ENCODE data around the gene SAMD11. TPM values are rescaled to one million over a fixed set of nuclear protein-coding genes. Genes with fewer than 3 reads are reported as not detected.

The SAMD11 gene
- polyA plus RNA-seq, 1 of the 3 experiments (the other 2 are of a cell fraction), result 2.1 TPM

- ChIA-PET CTCF (interaction anchor here (1.4 kb wide), 1 partner anchor 16 kb away, joined by 4 read pairs; no protein-coding TSS in a partner anchor), POLR2A (no interaction called here)
- no peak for DNase-seq
- TF ChIP-seq MEF2A (IDR thresholded peaks at IDR 0.05; ENCODE audit: borderline replicate concordance, low read depth), result no peak
- no peak for TF ChIP-seq IRF3 (IDR thresholded peaks at IDR 0.05; ENCODE audit: low read depth, low read length)
- TF ChIP-seq RXRA (IDR thresholded peaks at IDR 0.05; ENCODE audit: borderline replicate concordance, low read depth), result no peak
- TF ChIP-seq FOSL2 (IDR thresholded peaks at IDR 0.05; ENCODE audit: borderline replicate concordance, low read depth), result no peak
- TF ChIP-seq, protein P1, sequence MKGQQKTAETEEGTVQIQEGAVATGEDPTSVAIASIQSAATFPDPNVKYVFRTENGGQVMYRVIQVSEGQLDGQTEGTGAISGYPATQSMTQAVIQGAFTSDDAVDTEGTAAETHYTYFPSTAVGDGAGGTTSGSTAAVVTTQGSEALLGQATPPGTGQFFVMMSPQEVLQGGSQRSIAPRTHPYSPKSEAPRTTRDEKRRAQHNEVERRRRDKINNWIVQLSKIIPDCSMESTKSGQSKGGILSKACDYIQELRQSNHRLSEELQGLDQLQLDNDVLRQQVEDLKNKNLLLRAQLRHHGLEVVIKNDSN (IDR thresholded peaks at IDR 0.05; ENCODE audit: borderline replicate concordance, low read depth), result no peak
- TF ChIP-seq GABPA (IDR thresholded peaks at IDR 0.05; ENCODE audit: low read depth), result no peak
- TF ChIP-seq TAF1 (IDR thresholded peaks at IDR 0.05; ENCODE audit: borderline replicate concordance, low read depth, low read length), result no peak
- TF ChIP-seq, protein P2, sequence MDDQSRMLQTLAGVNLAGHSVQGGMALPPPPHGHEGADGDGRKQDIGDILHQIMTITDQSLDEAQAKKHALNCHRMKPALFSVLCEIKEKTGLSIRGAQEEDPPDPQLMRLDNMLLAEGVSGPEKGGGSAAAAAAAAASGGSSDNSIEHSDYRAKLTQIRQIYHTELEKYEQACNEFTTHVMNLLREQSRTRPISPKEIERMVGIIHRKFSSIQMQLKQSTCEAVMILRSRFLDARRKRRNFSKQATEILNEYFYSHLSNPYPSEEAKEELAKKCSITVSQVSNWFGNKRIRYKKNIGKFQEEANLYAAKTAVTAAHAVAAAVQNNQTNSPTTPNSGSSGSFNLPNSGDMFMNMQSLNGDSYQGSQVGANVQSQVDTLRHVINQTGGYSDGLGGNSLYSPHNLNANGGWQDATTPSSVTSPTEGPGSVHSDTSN (IDR thresholded peaks at IDR 0.05), result no peak
- Histone ChIP-seq H3K9ac (no peak overlapping the region), H4K20me1 (ENCODE audit: insufficient read depth) (no peaks in the 10 kb centered on the region), H3K4me1 (ENCODE audit: control insufficient read depth in 1 of 2, insufficient read depth in 2 of 2, low read depth in 1 of 2, low read length in 1 of 2) (peaks cover 4 to 15% of the 10 kb centered on the region in 2 experiments; a peak in 2 of 4 replicates), H3K9me2 (no peaks in the 10 kb centered on the region), H3K79me2 (ENCODE audit: insufficient read depth) (peaks cover 21% of the 10 kb centered on the region), H3K27ac (ENCODE audit: low read depth in 2 of 2, low read length in 1 of 2) (no peak overlapping the region), H3K9me3 (no peaks in the 10 kb centered on the region), H3K4me3 (ENCODE audit: low read depth in 2 of 2, low read length in 1 of 2) (no peak overlapping the region), H3K4me2 (no peak overlapping the region), H3K36me3 (replicated peaks in 1 of 2; ENCODE audit: control insufficient read depth in 1 of 2, insufficient read depth in 2 of 2, low read length in 1 of 2) (peaks cover 0 to 53% of the 10 kb centered on the region in 2 experiments), H3F3A (replicated peaks; ENCODE audit: insufficient read depth) (no peaks in the 10 kb centered on the region), H2AFZ (ENCODE audit: low read depth) (no peak overlapping the region), H3K27me3 (ENCODE audit: insufficient read depth) (no peaks in the 10 kb centered on the region)
- 97% methylated on average over 4 of the region's 11 CpGs for WGBS (ENCODE audit: low lambda C conversion rate)
Observed at GRCh38 chr1:956636-957035, 32.9 kb downstream of the SAMD11 start.

- Histone ChIP-seq H3K79me2 (ENCODE audit: insufficient read depth) (peaks cover 21% of the 10 kb centered on the region), H3K27ac (ENCODE audit: low read depth in 2 of 2, low read length in 1 of 2) (peak within 1 kb of the TSS in 1 of 2 experiments; percentile 47; a peak in 1 of 4 replicates)
- TF ChIP-seq IRF3 (IDR thresholded peaks at IDR 0.05; ENCODE audit: low read depth, low read length) (no peak), ZBTB33 (IDR thresholded peaks at IDR 0.05; ENCODE audit: borderline replicate concordance, low read depth) (no peak), TEAD4 (IDR thresholded peaks at IDR 0.05; ENCODE audit: borderline replicate concordance, insufficient read depth) (no peak), NFIC (IDR thresholded peaks at IDR 0.05; ENCODE audit: borderline replicate concordance) (no peak), EZH2phosphoT487 (IDR thresholded peaks at IDR 0.05; ENCODE audit: borderline replicate concordance, low read depth) (no peak), RFX5 (IDR thresholded peaks at IDR 0.05; ENCODE audit: low read length) (no peak), FOXM1 (IDR thresholded peaks at IDR 0.05; ENCODE audit: low read depth) (no peak), FOSL2 (IDR thresholded peaks at IDR 0.05; ENCODE audit: borderline replicate concordance, low read depth) (no peak)
Observed at GRCh38 chr1:958823-959730, 35.4 kb downstream of the SAMD11 start, which contains the start of gene NOC2L. Gene NOC2L (minus strand): TSS chr1:959256. CDS start chr1:959240, 16 bp downstream.

More at GRCh38 chr1:958823-959730, 35.4 kb downstream of the SAMD11 start, which contains the start of gene NOC2L:
- Histone ChIP-seq H3K9ac (peak within 1 kb of the TSS; percentile 76), H3K9me2 (no peaks in the 10 kb centered on the region), H3K4me1 (ENCODE audit: control insufficient read depth in 1 of 2, insufficient read depth in 2 of 2, low read depth in 1 of 2, low read length in 1 of 2) (peaks cover 4 to 17% of the 10 kb centered on the region in 2 experiments; a peak in 2 of 4 replicates), H3K36me3 (replicated peaks in 1 of 2; ENCODE audit: control insufficient read depth in 1 of 2, insufficient read depth in 2 of 2, low read length in 1 of 2) (peaks cover 0 to 42% of the 10 kb centered on the region in 2 experiments), H3K4me2 (peak within 1 kb of the TSS; percentile 85), H4K20me1 (ENCODE audit: insufficient read depth) (no peaks in the 10 kb centered on the region), H2AFZ (ENCODE audit: low read depth) (peak within 1 kb of the TSS; percentile 74; the same call in 1 of the 2 replicates), H3K9me3 (no peaks in the 10 kb centered on the region), H3F3A (replicated peaks; ENCODE audit: insufficient read depth) (no peaks in the 10 kb centered on the region), H3K4me3 (ENCODE audit: low read depth in 2 of 2, low read length in 1 of 2) (peak within 1 kb of the TSS; percentile 74 to 91), H3K27me3 (ENCODE audit: insufficient read depth) (no peaks in the 10 kb centered on the region)
- peak; percentile 95 for DNase-seq
- WGBS (ENCODE audit: low lambda C conversion rate), result 22% methylated on average over 24 of the region's 101 CpGs
- POLR2A ChIA-PET, result interaction anchor here (0.8 to 1.3 kb wide), 2 partner anchors 12 to 13 kb away, joined by 3 to 4 read pairs; no protein-coding TSS in a partner anchor
- CTCF ChIA-PET, result interaction anchor here (0.8 to 2.1 kb wide), 7 partner anchors 12 to 90 kb away, joined by 3 to 14 read pairs (median 4); no protein-coding TSS in a partner anchor
